IMR-90 (cell line): Measurements from ENCODE around the gene SPDYE4. TPM values are rescaled to one million over a fixed set of nuclear protein-coding genes. Genes with fewer than 3 reads are reported as not detected.

Source experiments
- ATAC-seq: fragments of 200-7000 bp; cut with Tn5 transposase; 2 replicates; pipeline ENCODE4 v1.9.1; 2020; ENCODE audit warnings: low read depth, mild to moderate bottlenecking, moderate library complexity
- BruUV-seq: library from RNA; stranded (reverse); fragments of 400-500 nt; replicated peaks from 2 replicates; lab custom pipeline; 2021; lab: Mats Ljungman, UMichigan
- CTCF ChIA-PET: fragments of 300-600 bp; formaldehyde crosslinking; extraction: SDS; loops from one replicate; lab custom pipeline; 2021; ENCODE audit warnings: antibody characterized with exemption; lab: Yijun Ruan, JAX
- POLR2A ChIA-PET: fragments of 300-600 bp; sonication (Branson Sonifier 250); formaldehyde crosslinking; loops from one replicate; lab custom pipeline; 2022; ENCODE audit warnings: antibody characterized with exemption; ENCODE audit not compliant: unreplicated experiment; lab: Charles Lee
- DNase-seq: peaks from one replicate; pipeline ENCODE4 v3.0.0; 2013
- H2AFZ ChIP-seq: replicated peaks from 2 replicates; pipeline ENCODE3; 2013; ENCODE audit warnings: low read length, mild to moderate bottlenecking; ENCODE audit not compliant: poor library complexity
- H2AK5ac ChIP-seq: 2 replicates; pipeline ENCODE4 v1.6.1; 2013; ENCODE audit warnings: low read depth, low read length, inconsistent platforms
- H2AK9ac ChIP-seq: replicated peaks from 2 replicates; pipeline ENCODE3; 2013; ENCODE audit warnings: mild to moderate bottlenecking, low read depth, low read length, moderate library complexity; ENCODE audit not compliant: poor library complexity
- H2BK120ac ChIP-seq: 2 replicates; pipeline ENCODE4 v1.6.1; 2013; ENCODE audit warnings: low read depth, low read length, inconsistent platforms
- H2BK15ac ChIP-seq: 3 replicates; pipeline ENCODE4 v1.6.1; 2013; ENCODE audit warnings: low read depth, low read length, inconsistent platforms
- H2BK20ac ChIP-seq: 2 replicates; pipeline ENCODE4 v1.6.1; 2013; ENCODE audit warnings: low read depth, mild to moderate bottlenecking, inconsistent platforms, low read length, moderate library complexity
- H2BK5ac ChIP-seq: 2 replicates; pipeline ENCODE4 v1.6.1; 2013; ENCODE audit warnings: mild to moderate bottlenecking, low read depth, low read length, inconsistent platforms; ENCODE audit not compliant: poor library complexity, severe bottlenecking
- H3K14ac ChIP-seq: replicated peaks from 2 replicates; pipeline ENCODE4 v1.6.1; 2013; ENCODE audit warnings: low read depth, low read length, inconsistent platforms
- H3K18ac ChIP-seq: 2 replicates; pipeline ENCODE4 v1.6.1; 2013; ENCODE audit warnings: low read depth, low read length, control low read depth
- H3K23ac ChIP-seq: 2 replicates; pipeline ENCODE4 v1.6.1; 2013; ENCODE audit warnings: low read depth, low read length, inconsistent platforms
- H3K27ac ChIP-seq: 2 replicates; pipeline ENCODE4 v1.5.1; 2013; ENCODE audit warnings: mild to moderate bottlenecking, control low read depth, low read length; ENCODE audit not compliant: insufficient read depth
- H3K27me3 ChIP-seq: 2 replicates; pipeline ENCODE4 v1.6.1; 2013; ENCODE audit warnings: low read length; ENCODE audit not compliant: control insufficient read depth, insufficient read depth
- H3K36me3 ChIP-seq: 2 replicates; pipeline ENCODE4 v1.6.1; 2013; ENCODE audit warnings: low read length, mixed read lengths; ENCODE audit not compliant: control insufficient read depth, insufficient read depth
- H3K4ac ChIP-seq: 2 replicates; pipeline ENCODE4 v1.6.1; 2013; ENCODE audit warnings: low read depth, low read length, inconsistent platforms
- H3K4me1 ChIP-seq: 2 replicates; pipeline ENCODE4 v1.6.1; 2013; ENCODE audit warnings: low read length, mixed read lengths; ENCODE audit not compliant: control insufficient read depth, insufficient read depth
- H3K4me2 ChIP-seq: 2 replicates; pipeline ENCODE4 v1.6.1; 2013; ENCODE audit warnings: low read depth, mild to moderate bottlenecking, control low read depth, low read length, moderate library complexity
- H3K4me3 ChIP-seq: 2 replicates; pipeline ENCODE4 v1.5.1; 2013; ENCODE audit warnings: low read depth, mild to moderate bottlenecking, control low read depth, low read length, moderate library complexity; ENCODE audit not compliant: insufficient read depth
- H3K56ac ChIP-seq: 2 replicates; pipeline ENCODE4 v1.6.1; 2013; ENCODE audit warnings: low read length, inconsistent platforms; ENCODE audit not compliant: insufficient read depth; ENCODE audit errors: extremely low read depth
- H3K79me1 ChIP-seq, 2 experiments: 2 replicates each; pipeline ENCODE4 v1.6.1; 2013; ENCODE audit warnings: low read length in 2 of 2, inconsistent platforms in 1 of 2, low read depth in 1 of 2
- H3K9ac ChIP-seq: 2 replicates; pipeline ENCODE4 v1.6.1; 2013; ENCODE audit warnings: low read depth, low read length, control low read depth
- H3K9me1 ChIP-seq: 2 replicates; pipeline ENCODE4 v1.6.1; 2013; ENCODE audit warnings: low read length, inconsistent platforms; ENCODE audit not compliant: insufficient read depth
- H3K9me3 ChIP-seq: 2 replicates; pipeline ENCODE4 v1.6.1; 2013; ENCODE audit warnings: low read length; ENCODE audit not compliant: control insufficient read depth, insufficient read depth
- H4K20me1 ChIP-seq: 2 replicates; pipeline ENCODE4 v1.6.1; 2013; ENCODE audit warnings: low read length, inconsistent platforms; ENCODE audit not compliant: insufficient read depth
- H4K5ac ChIP-seq: 2 replicates; pipeline ENCODE4 v1.6.1; 2013; ENCODE audit warnings: mild to moderate bottlenecking, low read depth, low read length, control low read depth
- H4K8ac ChIP-seq, 2 experiments: 2 replicates each; pipeline ENCODE4 v1.6.1; 2013; ENCODE audit warnings: low read depth in 2 of 2, low read length in 2 of 2, control low read depth in 1 of 2, inconsistent platforms in 1 of 2
- H4K91ac ChIP-seq: 2 replicates; pipeline ENCODE4 v1.6.1; 2013; ENCODE audit warnings: low read depth, low read length, inconsistent platforms; ENCODE audit not compliant: insufficient read depth
- CHD1 ChIP-seq: IDR thresholded peaks from 2 replicates; pipeline ENCODE4 v1.6.1; 2012; ENCODE audit warnings: low read depth, low read length, improper control_type of control experiment
- WGBS, 2 experiments: methylation state at CpG; one replicate each; pipeline versions ENCODE4 v1.1.5 to v1.1.7; 2013; ENCODE audit warnings: missing lambda C conversion rate in 2 of 2; ENCODE audit not compliant: insufficient read length in 1 of 2; ENCODE audit errors: extremely low coverage in 2 of 2; 5-methylcytosine and 5-hydroxymethylcytosine counted together
- dilution Hi-C: fragments of 300-500 bp; cut with HindIII; formaldehyde crosslinking; loops from one replicate; pipeline ENCODE4 v1.14.3; 2018; ENCODE audit warnings: low sequenced_read_pairs; ENCODE audit not compliant: unreplicated experiment
- in situ Hi-C: fragments of 300-500 bp; cut with MboI; formaldehyde crosslinking; loops from 3 replicates; pipeline ENCODE4 v1.14.3; 2019; ENCODE audit warnings: low sequenced_read_pairs, inconsistent platforms, mixed read lengths
- intact Hi-C: fragments of 100-400 bp; cut with micrococcal nuclease; formaldehyde crosslinking; loops from 2 replicates; pipeline ENCODE4 v1.10.0; 2022
- polyA plus RNA-seq, 3 experiments: library from polyadenylated mRNA; depleted of rRNA; stranded (reverse); fragments of >200 nt; gene quantifications; 2 replicates each; pipeline ENCODE4 v1.2.3, GENCODE V29; 2012; ENCODE audit warnings: low replicate concordance in 1 of 3
- total RNA-seq: library from RNA; depleted of rRNA; stranded (reverse); fragments of >200 nt; gene quantifications from 2 replicates; pipeline ENCODE4 v1.2.3, GENCODE V29; 2012

Gene SPDYE4
- total and polyA plus RNA-seq, 2 of the 4 experiments (the other 2 are of a cell fraction), result not detected

- H3K14ac ChIP-seq, result no peak overlapping the region
- no peak overlapping the region for H3K4me2 ChIP-seq
- H2BK15ac ChIP-seq, result no peak overlapping the region
- CTCF ChIA-PET, result interaction anchor here (0.6 kb wide), 1 partner anchor 731 kb away, joined by 5 read pairs; no protein-coding TSS in a partner anchor
- no peaks in the 10 kb centered on the region for H3K79me1 ChIP-seq
- no peak overlapping the region for H2AK5ac ChIP-seq
- no peak overlapping the region for H3K27ac ChIP-seq
- H3K56ac ChIP-seq, result no peak overlapping the region
- DNase-seq (no peak), ATAC-seq (no peak)
- no peak overlapping the region for H3K4me3 ChIP-seq
- WGBS, 2 experiments, result no CpG with 5 or more reads among the region's 12 CpGs
- no peak overlapping the region for H4K91ac ChIP-seq
- no peak overlapping the region for H2BK20ac ChIP-seq
- no peak overlapping the region for H4K5ac ChIP-seq
- no peaks in the 10 kb centered on the region for H3K9me3 ChIP-seq
- H3K4ac ChIP-seq, result no peak overlapping the region
- no peaks in the 10 kb centered on the region for H3K9me1 ChIP-seq
- H3K27me3 ChIP-seq, result peaks cover 21% of the 10 kb centered on the region
- no peaks in the 10 kb centered on the region for H4K20me1 ChIP-seq
- no peak overlapping the region for H2BK120ac ChIP-seq
- no peaks in the 10 kb centered on the region for H3K4me1 ChIP-seq
- H3K36me3 ChIP-seq, result no peaks in the 10 kb centered on the region
- H2AK9ac ChIP-seq, result no peak overlapping the region
- no peak overlapping the region for H2AFZ ChIP-seq
- H2BK5ac ChIP-seq, result no peak overlapping the region
- no peak overlapping the region for H3K9ac ChIP-seq
- TF ChIP-seq CHD1, result no peak
- no peak overlapping the region for H4K8ac ChIP-seq
- no peak overlapping the region for H3K23ac ChIP-seq
- BruUV-seq, result no TSS peak
- dilution Hi-C loops (no loop called here), in situ Hi-C loops (loop anchor here (10.0 to 25.0 kb wide), 2 partner anchors 339 to 666 kb away; partner anchors contain the start of gene ALOX12B), intact Hi-C loops (no loop called here)
- POLR2A ChIA-PET, result no interaction called here
- no peak overlapping the region for H3K18ac ChIP-seq
These were observed 5.0 kb downstream of the SPDYE4 start for GRCh38 chr17:8753136-8753975.
